ENCODE data around the gene C6orf141. TPM values are rescaled to one million over a fixed set of nuclear protein-coding genes. Genes with fewer than 3 reads are reported as not detected.

Gene C6orf141
- total and polyA plus RNA-seq, 2 of the 8 experiments (the other 6 are each of a cell fraction or from before 2014, with no cell fraction given): 7.6 to 16.1 TPM

- Histone ChIP-seq H3K14ac (ENCODE audit: insufficient read length) (no peak overlapping the region), H3K79me1 (ENCODE audit: low read depth, low read length) (no peaks in the 10 kb centered on the region), H3K18ac (ENCODE audit: extremely low read depth, low read length) (no peak overlapping the region), H2BK5ac (ENCODE audit: low read depth, low read length) (no peak overlapping the region), H3K4me2 (ENCODE audit: insufficient read depth in 1 of 2, low read depth in 2 of 2, low read length in 2 of 2) (no peak overlapping the region), H2BK120ac (replicated peaks; ENCODE audit: low read depth, low read length) (no peak overlapping the region), H2AFZ (ENCODE audit: low read length) (no peak overlapping the region), H3K36me3 (ENCODE audit: control insufficient read depth in 2 of 4, insufficient read depth in 4 of 4, low read length in 3 of 4) (no peaks in the 10 kb centered on the region), H4K20me1 (replicated peaks in 1 of 2; ENCODE audit: control insufficient read depth in 1 of 2, insufficient read depth in 2 of 2, low read length in 2 of 2) (no peaks in the 10 kb centered on the region), H3K4me1 (replicated peaks in 1 of 4; ENCODE audit: control insufficient read depth in 3 of 4, insufficient read depth in 4 of 4, low read length in 3 of 4) (no peaks in the 10 kb centered on the region), H3K27ac (ENCODE audit: low read depth, low read length) (no peak overlapping the region), H3K4me3 (ENCODE audit: extremely low read depth in 1 of 4, insufficient read depth in 2 of 4, low read depth in 3 of 4, low read length in 4 of 4) (no peak overlapping the region), H3K9me3 (ENCODE audit: insufficient read depth in 2 of 2, low read depth in 1 of 2, low read length in 1 of 2) (no peaks in the 10 kb centered on the region), H2AK5ac (ENCODE audit: low read depth, low read length) (no peak overlapping the region), H4K5ac (ENCODE audit: insufficient read length, low read depth, low read length) (no peak overlapping the region), H3K56ac (replicated peaks; ENCODE audit: insufficient read length, low read depth, low read length) (no peak overlapping the region), H2BK15ac (ENCODE audit: low read length) (no peak overlapping the region), H4K8ac (ENCODE audit: extremely low read depth, insufficient read depth, low read length) (no peak overlapping the region), H2BK12ac (ENCODE audit: low read depth, low read length) (no peak overlapping the region), H4K91ac (replicated peaks; ENCODE audit: insufficient read length, low read length) (no peak overlapping the region), H3K79me2 (ENCODE audit: control insufficient read depth in 1 of 2, insufficient read depth in 2 of 2, low read length in 2 of 2) (no peaks in the 10 kb centered on the region), H3K23ac (ENCODE audit: insufficient read length) (no peak overlapping the region), H3K27me3 (replicated peaks in 1 of 4; ENCODE audit: control insufficient read depth in 3 of 4, extremely low read depth in 1 of 4, insufficient read depth in 3 of 4, low read length in 3 of 4) (no peaks in the 10 kb centered on the region), H2BK20ac (ENCODE audit: low read length) (no peak overlapping the region), H3K9ac (replicated peaks in 1 of 4; ENCODE audit: extremely low read depth in 1 of 4, low read depth in 3 of 4, low read length in 3 of 4) (no peak overlapping the region), H3K23me2 (ENCODE audit: low read depth, low read length) (no peaks in the 10 kb centered on the region), H3K4ac (replicated peaks; ENCODE audit: insufficient read length, low read depth, low read length) (no peak overlapping the region)
- ChIA-PET POLR2A (ENCODE audit: partially characterized antibody) (no interaction called here), CTCF (ENCODE audit: partially characterized antibody) (no interaction called here)
- no peak for DNase-seq (ENCODE audit: low read depth in 1 of 2, low spot score in 2 of 2)
- 96% methylated on average over 3 of the region's 3 CpGs; no CpG with 5 or more reads in 1 of the 2 experiments for WGBS, 2 experiments (ENCODE audit: extremely low coverage in 1 of 2, insufficient coverage in 1 of 2, insufficient read length in 1 of 2, insufficient replicate concordance in 2 of 2, low coverage in 1 of 2, low lambda C conversion rate in 2 of 2, missing lambda C conversion rate in 1 of 2)
- no peak for FAIRE-seq
- no peak for TF ChIP-seq SIN3A (conservative IDR thresholded peaks at IDR 0.05 in 1 of 2, IDR thresholded peaks at IDR 0.05 in 1 of 2; ENCODE audit: low read depth in 1 of 2, low read length in 2 of 2)
- no peak for TF ChIP-seq BACH1 (IDR thresholded peaks at IDR 0.05; ENCODE audit: low read length)
Measured at GRCh38 chr6:49539102-49539501, 11.4 kb upstream of the C6orf141 start.
